ENCODE measurements around the gene SLC23A1.
A peak's percentile ranks its signal among the peaks of the same experiment; 100 is the strongest.
"Not testable (repeated sequence)": the region's sequence is repeated elsewhere in the genome, so short reads cannot be mapped to it uniquely, and the experiment has no call there.

The SLC23A1 gene

DNA sequence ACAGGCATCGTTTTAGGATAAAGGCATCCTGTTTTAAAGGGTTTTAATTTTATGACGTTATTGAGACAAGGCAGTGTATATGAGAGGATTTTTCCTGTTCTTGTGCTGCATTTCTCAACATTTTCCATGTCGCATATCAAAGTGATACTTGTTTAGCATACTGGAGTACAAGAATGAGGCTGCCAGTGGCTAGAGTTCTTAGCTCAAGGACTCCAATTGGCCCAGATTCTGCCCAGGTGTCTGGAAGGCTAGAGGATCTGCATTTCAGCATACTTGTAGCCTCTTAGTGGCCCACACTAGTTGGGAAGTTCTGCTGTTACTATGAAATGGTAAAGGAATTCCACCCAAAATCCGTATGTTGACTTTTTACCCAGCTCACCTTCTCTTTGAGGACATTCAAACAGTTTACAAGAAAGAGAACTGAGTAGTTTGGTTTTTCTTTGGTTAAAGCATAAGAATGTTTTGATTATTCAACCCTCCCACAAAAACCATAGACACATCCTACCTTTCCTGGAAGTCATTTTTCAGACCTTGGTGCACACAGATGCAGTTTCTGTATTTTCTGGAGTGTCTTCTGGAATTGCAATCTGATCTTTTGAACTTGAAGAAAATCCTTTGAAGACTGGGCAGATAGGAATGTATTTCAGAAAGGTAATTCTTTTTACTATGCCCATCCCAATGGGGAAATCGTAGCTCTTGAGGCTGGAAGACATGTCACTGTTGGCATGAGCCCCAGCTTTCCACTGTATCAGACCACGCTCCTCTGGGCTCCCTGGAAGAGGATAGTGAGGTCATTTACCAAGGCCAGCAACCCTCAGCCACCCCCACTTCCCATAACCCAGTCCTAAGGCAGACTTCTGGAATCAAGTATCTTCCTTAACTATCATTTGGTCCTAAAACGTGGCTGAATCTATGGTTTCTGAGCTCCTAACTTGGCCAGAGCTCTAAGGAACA, 11.3 kb downstream of the SLC23A1 start:
- no peak overlapping the region for H3K27ac ChIP-seq

DNA sequence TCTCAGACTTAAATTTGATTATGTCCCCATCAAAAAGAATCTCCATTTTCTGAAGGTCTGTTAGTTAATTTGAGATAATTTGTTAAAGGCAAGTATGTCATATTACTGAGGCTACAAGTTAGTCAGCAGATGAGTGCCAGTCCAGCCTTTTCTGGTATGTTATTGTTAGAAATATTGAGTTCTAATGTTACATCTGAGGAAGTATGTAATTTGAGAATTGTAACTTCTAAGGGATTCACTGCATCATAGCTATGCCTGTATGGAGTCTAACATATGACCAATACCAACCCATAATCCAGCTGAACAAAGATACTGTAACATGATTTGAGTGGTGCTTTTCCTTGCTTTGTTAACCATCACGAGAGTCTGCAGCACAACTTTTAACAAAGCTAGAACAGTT, 13.9 kb downstream of the SLC23A1 start:
- Histone ChIP-seq H3K9me3 (no peaks in the 10 kb centered on the region), H4K20me1 (peaks cover 57% of the 10 kb centered on the region), H3K27me3 (no peaks in the 10 kb centered on the region), H3K36me3 (peaks cover 100% of the 10 kb centered on the region), H3K4me2 (no peak overlapping the region), H3K9ac (no peak overlapping the region), H3K4me1 (peaks cover 26% of the 10 kb centered on the region), H3K27ac (no peak overlapping the region), H3K4me3 (no peak overlapping the region)
- no peak for TF ChIP-seq Cebpa-rat (IDR thresholded peaks at IDR 0.05)

More for the DNA sequence above, 11.3 kb downstream of the SLC23A1 start:
- H3K27me3 ChIP-seq, result no peaks in the 10 kb centered on the region
- no peak overlapping the region for H3K4me3 ChIP-seq
- no peak overlapping the region for H3K9ac ChIP-seq
- peaks cover 32% of the 10 kb centered on the region for H4K20me1 ChIP-seq
- H3K4me2 ChIP-seq, result no peak overlapping the region
- peaks cover 23% of the 10 kb centered on the region for H3K4me1 ChIP-seq
- peaks cover 96% of the 10 kb centered on the region for H3K36me3 ChIP-seq
- no peak for TF ChIP-seq Cebpa-rat (IDR thresholded peaks at IDR 0.05)
- H3K9me3 ChIP-seq, result no peaks in the 10 kb centered on the region

- H3K4me3 ChIP-seq, result no peak overlapping the region
- H3K4me2 ChIP-seq, result no peak overlapping the region
- peaks cover 26% of the 10 kb centered on the region for H3K4me1 ChIP-seq
- H3K36me3 ChIP-seq, result peaks cover 100% of the 10 kb centered on the region
- no peaks in the 10 kb centered on the region for H3K9me3 ChIP-seq
- peaks cover 62% of the 10 kb centered on the region for H4K20me1 ChIP-seq
- no peak for TF ChIP-seq Cebpa-rat (IDR thresholded peaks at IDR 0.05)
- no peak overlapping the region for H3K9ac ChIP-seq
- H3K27ac ChIP-seq, result no peak overlapping the region
- no peaks in the 10 kb centered on the region for H3K27me3 ChIP-seq
Measured at GRCh38 chr5:139368613-139369012, 14.5 kb downstream of the SLC23A1 start.

DNA sequence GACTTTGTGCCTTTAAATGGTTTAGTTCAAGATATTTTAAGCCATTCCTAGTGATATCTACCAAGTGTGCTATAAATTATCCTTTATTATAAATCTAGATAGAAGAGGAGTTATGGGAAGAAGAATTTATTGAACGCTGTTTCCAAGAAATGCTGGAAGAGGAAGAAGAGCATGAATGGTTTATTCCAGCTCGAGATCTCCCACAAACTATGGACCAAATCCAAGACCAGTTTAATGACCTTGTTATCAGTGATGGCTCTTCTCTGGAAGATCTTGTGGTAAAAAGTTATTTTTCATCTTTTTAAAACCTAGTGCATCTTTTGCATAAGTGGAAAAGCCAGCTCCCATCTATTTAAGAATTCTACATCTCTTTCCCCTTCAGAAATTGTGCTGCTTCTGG, 18.6 kb downstream of the SLC23A1 start:
- H4K20me1 ChIP-seq, result peaks cover 97% of the 10 kb centered on the region
- H3K27ac ChIP-seq, result no peak overlapping the region
- H3K27me3 ChIP-seq, result no peaks in the 10 kb centered on the region
- H3K4me2 ChIP-seq, result no peak overlapping the region
- H3K9me3 ChIP-seq, result no peaks in the 10 kb centered on the region
- no peak overlapping the region for H3K9ac ChIP-seq
- no peak overlapping the region for H3K4me3 ChIP-seq
- peaks cover 99% of the 10 kb centered on the region for H3K36me3 ChIP-seq
- no peak for TF ChIP-seq Cebpa-rat (IDR thresholded peaks at IDR 0.05)
- H3K4me1 ChIP-seq, result peaks cover 8% of the 10 kb centered on the region

DNA sequence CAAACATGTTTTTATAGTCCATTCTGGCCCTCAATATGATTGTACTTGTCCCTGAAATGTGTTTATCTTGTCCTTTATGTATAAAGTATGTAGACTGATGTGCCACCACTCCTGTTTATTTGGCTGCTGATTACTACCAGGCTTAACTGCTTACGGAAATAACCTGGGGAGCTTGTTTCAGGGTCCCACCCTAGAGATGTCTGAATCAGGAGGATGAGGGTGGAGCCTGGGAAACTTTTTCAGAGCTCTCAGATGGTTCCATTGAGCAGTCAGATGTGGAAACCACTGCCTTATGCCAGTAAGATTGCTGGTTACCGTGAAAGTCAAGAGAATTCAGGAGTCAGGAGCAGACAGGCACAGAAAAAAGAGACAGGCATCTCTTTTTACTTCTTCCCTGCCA, 19.2 kb downstream of the SLC23A1 start:
- H3K27ac ChIP-seq, result no peak overlapping the region
- H3K4me1 ChIP-seq, result peaks cover 8% of the 10 kb centered on the region
- no peaks in the 10 kb centered on the region for H3K27me3 ChIP-seq
- TF ChIP-seq Cebpa-rat (IDR thresholded peaks at IDR 0.05), result no peak
- H3K4me2 ChIP-seq, result no peak overlapping the region
- H4K20me1 ChIP-seq, result peaks cover 99% of the 10 kb centered on the region
- H3K36me3 ChIP-seq, result peaks cover 99% of the 10 kb centered on the region
- H3K4me3 ChIP-seq, result no peak overlapping the region
- no peaks in the 10 kb centered on the region for H3K9me3 ChIP-seq
- no peak overlapping the region for H3K9ac ChIP-seq

GRCh38 chr5:139361835-139362429, 21.2 kb downstream of the SLC23A1 start:
- no peaks in the 10 kb centered on the region for H3K27me3 ChIP-seq
- peaks cover 99% of the 10 kb centered on the region for H4K20me1 ChIP-seq
- no peak overlapping the region for H3K27ac ChIP-seq
- no peak for TF ChIP-seq Cebpa-rat (IDR thresholded peaks at IDR 0.05)
- H3K4me1 ChIP-seq, result peaks cover 7% of the 10 kb centered on the region
- peaks cover 99% of the 10 kb centered on the region for H3K36me3 ChIP-seq
- no peak overlapping the region for H3K4me2 ChIP-seq
- no peak overlapping the region for H3K4me3 ChIP-seq
- no peak overlapping the region for H3K9ac ChIP-seq
- H3K9me3 ChIP-seq, result 0 out of 2 replicates have a peak, but pooled peaks cover 5% of the 10 kb centered on the region

DNA sequence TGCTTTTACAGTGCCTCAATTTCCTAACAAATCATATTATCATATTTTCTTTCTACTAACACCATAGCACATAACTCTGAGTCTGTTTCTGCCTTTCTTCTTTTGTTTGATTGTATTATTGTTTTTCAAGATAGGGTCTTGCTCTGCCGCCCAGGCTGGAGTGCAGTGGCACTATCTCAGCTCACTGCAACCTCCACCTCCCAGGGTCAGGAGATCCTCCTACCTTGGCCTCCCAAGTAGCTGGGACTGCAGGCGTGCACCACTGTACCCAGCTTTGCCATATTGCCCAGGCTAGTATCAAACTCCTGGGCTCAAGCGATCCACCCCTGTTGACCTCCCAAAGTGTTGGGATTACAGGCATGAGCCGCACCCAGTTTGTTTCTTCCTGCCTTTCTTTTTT, 22.7 kb downstream of the SLC23A1 start:
- H3K9ac ChIP-seq, result no peak overlapping the region
- no peak overlapping the region for H3K27ac ChIP-seq
- peaks cover 99% of the 10 kb centered on the region for H4K20me1 ChIP-seq
- 0 out of 2 replicates have a peak, but pooled peaks cover 5% of the 10 kb centered on the region for H3K9me3 ChIP-seq
- H3K36me3 ChIP-seq, result peaks cover 99% of the 10 kb centered on the region
- no peaks in the 10 kb centered on the region for H3K27me3 ChIP-seq
- peaks cover 14% of the 10 kb centered on the region; the same call in 1 of the 2 replicates for H3K4me1 ChIP-seq
- no peak for TF ChIP-seq Cebpa-rat (IDR thresholded peaks at IDR 0.05)
- no peak overlapping the region for H3K4me3 ChIP-seq
- H3K4me2 ChIP-seq, result no peak overlapping the region

DNA sequence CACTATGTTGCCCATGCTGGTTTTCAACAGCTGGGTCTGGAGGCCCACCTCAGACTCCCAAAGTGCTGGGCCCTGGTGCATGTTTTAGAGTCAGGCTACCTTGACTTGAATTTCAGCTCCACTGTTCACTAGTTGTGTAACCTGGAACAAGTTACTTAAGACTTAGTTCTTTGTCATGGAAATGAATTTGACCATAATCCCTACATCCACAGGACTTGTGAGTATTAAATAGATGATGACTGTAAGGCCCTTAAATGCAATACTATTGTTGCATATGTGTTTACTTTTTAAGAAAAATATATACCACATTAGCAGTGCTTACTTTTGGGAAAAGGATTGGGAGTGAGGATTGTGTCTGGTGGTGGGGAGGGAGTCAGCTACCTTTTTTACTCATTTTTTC, 25.0 kb downstream of the SLC23A1 start:
- Histone ChIP-seq H3K27ac (no peak overlapping the region), H3K4me2 (no peak overlapping the region), H3K27me3 (no peaks in the 10 kb centered on the region), H3K9me3 (peaks cover 5% of the 10 kb centered on the region; the same call in 1 of the 2 replicates), H3K36me3 (peaks cover 95% of the 10 kb centered on the region), H4K20me1 (peaks cover 100% of the 10 kb centered on the region), H3K4me1 (peaks cover 33% of the 10 kb centered on the region), H3K9ac (no peak overlapping the region), H3K4me3 (no peak overlapping the region)
- TF ChIP-seq Cebpa-rat (IDR thresholded peaks at IDR 0.05), result no peak

- H3K27ac ChIP-seq, H3K9me3 ChIP-seq, H3K4me3 ChIP-seq, H3K27me3 ChIP-seq, H3K9ac ChIP-seq: not testable (repeated sequence)
- Histone ChIP-seq H4K20me1 (peaks cover 100% of the 10 kb centered on the region), H3K4me2 (0 out of 2 replicates have a peak overlapping the region, but pooled peaks have one; percentile 3), H3K4me1 (peaks cover 54% of the 10 kb centered on the region), H3K36me3 (peaks cover 74% of the 10 kb centered on the region)
Measured at GRCh38 chr5:139355900-139356299, 27.2 kb downstream of the SLC23A1 start.

DNA sequence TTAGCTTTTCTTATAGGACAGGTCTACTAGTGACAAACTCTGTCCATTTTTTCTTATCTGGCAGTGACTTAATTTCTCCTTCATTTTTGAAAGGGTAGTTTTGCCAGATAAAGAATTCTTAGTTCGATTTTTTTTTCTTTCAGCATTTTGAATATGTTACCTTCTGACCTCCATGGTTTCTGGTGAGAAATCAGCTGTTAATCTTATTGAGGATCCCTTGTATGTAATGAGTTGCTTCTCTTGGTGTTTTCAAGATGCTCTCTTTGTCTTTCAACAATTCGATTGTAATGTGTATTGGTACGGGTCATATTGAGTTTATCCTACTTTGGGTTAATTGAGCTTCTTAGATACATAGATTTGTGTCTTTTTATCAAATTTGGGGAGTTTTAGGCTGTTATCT, 28.9 kb downstream of the SLC23A1 start:
- H3K4me2 ChIP-seq, result peak overlapping the region; percentile 82
- peaks cover 5% of the 10 kb centered on the region; the same call in 1 of the 2 replicates for H3K9me3 ChIP-seq
- peaks cover 70% of the 10 kb centered on the region for H3K4me1 ChIP-seq
- peaks cover 68% of the 10 kb centered on the region for H3K36me3 ChIP-seq
- no peak overlapping the region for H3K9ac ChIP-seq
- no peaks in the 10 kb centered on the region for H3K27me3 ChIP-seq
- peaks cover 100% of the 10 kb centered on the region for H4K20me1 ChIP-seq
- TF ChIP-seq Cebpa-rat (IDR thresholded peaks at IDR 0.05), result no peak
- peak overlapping the region; percentile 1; the same call in 1 of the 2 replicates for H3K27ac ChIP-seq
- H3K4me3 ChIP-seq, result no peak overlapping the region

- Histone ChIP-seq H3K4me2 (peak overlapping the region; percentile 55), H3K36me3 (peaks cover 62% of the 10 kb centered on the region), H3K4me1 (peaks cover 96% of the 10 kb centered on the region), H4K20me1 (peaks cover 100% of the 10 kb centered on the region)
- H3K27ac ChIP-seq, H3K27me3 ChIP-seq, H3K9ac ChIP-seq, H3K4me3 ChIP-seq, H3K9me3 ChIP-seq: not testable (repeated sequence)
Measured at GRCh38 chr5:139347863-139348262, 35.2 kb downstream of the SLC23A1 start.

GRCh38 chr5:139345442-139345841, 37.7 kb downstream of the SLC23A1 start:
- H3K4me1 ChIP-seq, result peaks cover 83% of the 10 kb centered on the region
- H3K4me3 ChIP-seq, H3K27me3 ChIP-seq, H3K27ac ChIP-seq, H3K9ac ChIP-seq, H3K9me3 ChIP-seq: not testable (repeated sequence)
- peak overlapping the region; percentile 90 for H3K4me2 ChIP-seq
- peaks cover 62% of the 10 kb centered on the region for H3K36me3 ChIP-seq
- H4K20me1 ChIP-seq, result peaks cover 86% of the 10 kb centered on the region

All from BLaER1 (cell line).